IPS-11a (cell line): ENCODE measurements around the gene ATP11A.

Experiments used
- H3K4me3 ChIP-seq: one replicate; pipeline ENCODE4 v1.5.1; 2013; ENCODE audit warnings: low read depth, low read length, control low read depth

ATP11A gene

GRCh38 chr13:112740502-112741131, 50.8 kb downstream of the ATP11A start:
- no peak overlapping the region for H3K4me3 ChIP-seq

- no peak overlapping the region for H3K4me3 ChIP-seq
Observed at GRCh38 chr13:112741185-112741755, 51.4 kb downstream of the ATP11A start.

GRCh38 chr13:112741835-112742570, 52.2 kb downstream of the ATP11A start:
- no peak overlapping the region for H3K4me3 ChIP-seq

- H3K4me3 ChIP-seq: no peak overlapping the region
Observed at GRCh38 chr13:112742583-112742982, 52.7 kb downstream of the ATP11A start.

- no peak overlapping the region for H3K4me3 ChIP-seq
Observed at GRCh38 chr13:112743451-112744167, 53.8 kb downstream of the ATP11A start.

GRCh38 chr13:112744168-112745021, 54.6 kb downstream of the ATP11A start:
- H3K4me3 ChIP-seq: no peak overlapping the region

- no peak overlapping the region for H3K4me3 ChIP-seq
Observed at GRCh38 chr13:112746044-112746443, 56.2 kb downstream of the ATP11A start.

- no peak overlapping the region for H3K4me3 ChIP-seq
Observed at GRCh38 chr13:112747256-112747655, 57.4 kb downstream of the ATP11A start.

GRCh38 chr13:112748947-112749735, 59.3 kb downstream of the ATP11A start:
- H3K4me3 ChIP-seq: no peak overlapping the region

GRCh38 chr13:112750570-112750969, 60.7 kb downstream of the ATP11A start:
- no peak overlapping the region for H3K4me3 ChIP-seq

- H3K4me3 ChIP-seq: no peak overlapping the region
Observed at GRCh38 chr13:112751617-112752016, 61.8 kb downstream of the ATP11A start.

- H3K4me3 ChIP-seq: no peak overlapping the region
Observed at GRCh38 chr13:112752211-112752610, 62.4 kb downstream of the ATP11A start.

- H3K4me3 ChIP-seq: no peak overlapping the region
Observed at GRCh38 chr13:112752711-112753541, 63.1 kb downstream of the ATP11A start.

- H3K4me3 ChIP-seq: no peak overlapping the region
Observed at GRCh38 chr13:112753833-112754232, 64.0 kb downstream of the ATP11A start.

GRCh38 chr13:112754281-112755025, 64.6 kb downstream of the ATP11A start:
- H3K4me3 ChIP-seq: no peak overlapping the region

GRCh38 chr13:112755331-112755730, 65.5 kb downstream of the ATP11A start:
- H3K4me3 ChIP-seq: no peak overlapping the region

GRCh38 chr13:112756081-112756480, 66.2 kb downstream of the ATP11A start:
- H3K4me3 ChIP-seq: no peak overlapping the region

GRCh38 chr13:112756511-112756966, 66.7 kb downstream of the ATP11A start:
- no peak overlapping the region for H3K4me3 ChIP-seq
